GM19463 (cell line): ENCODE measurements around the gene MBD5.

Source experiments
- ATAC-seq: cut with Tn5 transposase; IDR thresholded peaks from one replicate; pipeline ENCODE4 v1.9.1; 2021; ENCODE audit warnings: mild to moderate bottlenecking, moderate library complexity; ENCODE audit not compliant: unreplicated experiment

The MBD5 gene

DNA sequence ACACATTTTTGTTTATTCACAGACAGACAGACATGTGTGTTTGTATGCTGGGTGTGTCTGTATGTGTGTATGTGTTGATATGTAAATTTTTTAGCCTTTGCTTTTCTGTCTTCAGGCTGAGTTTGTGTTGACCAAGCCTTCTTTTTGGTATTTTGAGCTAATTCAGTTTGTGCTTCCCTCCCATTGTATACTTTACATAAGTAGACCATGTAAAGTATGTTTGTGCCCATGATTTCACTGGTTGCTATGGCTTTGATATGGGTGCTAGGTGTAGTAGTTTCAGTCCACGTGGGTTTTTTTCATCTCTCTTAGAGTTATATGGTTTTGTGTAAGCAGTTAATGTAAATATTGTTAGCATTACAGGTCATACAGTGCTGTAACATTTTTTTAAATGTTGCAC, 494.2 kb downstream of the MBD5 start:
- no peak for ATAC-seq

DNA sequence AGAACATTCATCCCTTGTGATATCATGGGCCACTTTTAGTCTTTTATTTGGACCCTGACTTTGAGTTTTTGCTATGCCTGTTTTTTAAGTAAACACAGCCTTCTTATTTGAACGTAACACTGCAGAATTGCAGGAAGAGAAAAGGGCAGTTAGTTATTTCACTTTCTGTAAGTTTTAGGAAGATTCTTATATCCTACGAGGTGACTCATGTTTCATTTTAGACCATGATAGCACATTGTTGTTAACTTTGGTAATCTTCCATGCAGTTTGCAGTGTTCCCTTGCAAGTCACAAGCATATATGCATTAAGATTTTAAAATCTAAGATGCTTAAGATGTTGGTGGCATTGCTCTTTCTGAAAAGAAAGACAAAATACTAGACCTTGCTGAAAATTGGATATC, 495.1 kb downstream of the MBD5 start:
- ATAC-seq, result no peak

DNA sequence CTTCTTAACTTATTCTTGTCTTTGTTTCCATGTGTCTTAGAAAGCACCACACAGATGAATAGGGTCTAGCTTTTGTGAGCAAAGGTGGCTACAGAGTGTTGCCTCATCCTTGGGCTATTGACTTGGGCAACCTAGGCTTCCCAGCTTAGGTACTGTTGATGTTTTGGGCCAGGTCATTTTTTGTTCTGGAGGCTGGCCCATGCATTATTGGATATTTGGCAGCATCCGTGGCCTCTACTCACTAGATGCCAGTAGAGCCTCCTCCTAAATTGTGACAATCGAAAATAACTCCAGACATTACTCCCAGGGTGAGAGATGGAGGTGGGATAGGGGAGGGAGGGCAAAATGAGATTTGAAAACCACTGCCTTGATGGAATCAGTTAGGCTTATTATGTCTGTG, 496.4 kb downstream of the MBD5 start:
- no peak for ATAC-seq

DNA sequence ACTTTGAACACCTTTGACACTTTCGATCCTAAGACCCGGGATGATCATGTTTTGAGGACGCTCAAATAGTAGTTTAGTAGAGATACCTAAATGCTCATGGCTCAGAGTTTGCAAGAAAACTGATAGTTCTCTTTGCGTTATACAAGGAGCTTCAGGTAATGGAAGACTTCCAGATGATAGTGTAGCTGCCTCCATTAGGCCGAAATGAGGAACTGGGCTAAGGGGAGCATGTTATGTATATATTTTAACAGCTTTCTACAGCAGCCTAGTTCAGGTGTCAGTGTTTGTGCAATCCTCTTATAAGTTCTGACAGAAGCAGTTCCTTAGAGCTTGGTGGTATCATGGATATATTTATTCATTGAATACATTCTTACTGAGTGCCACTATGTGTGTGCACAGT, 496.9 kb downstream of the MBD5 start:
- no peak for ATAC-seq

DNA sequence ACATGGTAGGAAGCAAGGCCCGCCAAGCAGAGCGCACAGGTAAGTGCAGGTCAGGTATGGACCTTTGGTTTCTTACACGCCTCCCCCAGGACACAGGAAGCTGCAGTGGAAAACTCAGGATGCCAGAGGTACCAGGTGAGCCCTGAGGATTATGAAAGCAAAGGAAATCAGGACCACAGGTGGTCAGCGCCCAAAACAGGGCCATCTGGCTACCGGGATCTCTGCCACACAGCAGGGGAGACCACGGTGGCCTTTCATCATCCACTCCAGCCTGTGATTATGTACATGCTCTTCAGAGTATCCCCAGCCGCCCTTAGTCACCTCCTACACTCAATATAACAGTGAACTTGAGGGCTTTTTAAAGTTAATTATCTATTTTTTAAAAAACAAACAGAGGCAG, 498.1 kb downstream of the MBD5 start:
- ATAC-seq, result no peak

DNA sequence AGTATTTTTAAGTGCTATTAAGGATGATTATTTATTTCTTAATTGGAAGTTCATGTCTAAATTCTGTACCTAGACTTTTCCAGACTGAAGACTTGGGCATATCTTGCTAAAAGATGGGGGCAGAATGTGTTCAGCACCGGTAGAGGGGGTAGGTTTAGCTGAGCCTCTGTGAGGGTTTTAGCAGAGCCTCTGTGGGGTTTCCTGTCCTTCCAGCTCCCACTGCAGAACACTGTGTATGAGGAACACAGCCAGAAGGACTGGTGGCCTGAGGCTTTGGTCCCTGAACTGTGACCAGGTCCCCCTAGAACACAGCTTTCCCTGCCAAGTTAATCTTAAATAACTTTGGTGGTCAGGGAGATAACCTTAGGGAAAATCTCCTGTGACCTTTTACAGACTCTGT, 500.3 kb downstream of the MBD5 start:
- ATAC-seq, result no peak

DNA sequence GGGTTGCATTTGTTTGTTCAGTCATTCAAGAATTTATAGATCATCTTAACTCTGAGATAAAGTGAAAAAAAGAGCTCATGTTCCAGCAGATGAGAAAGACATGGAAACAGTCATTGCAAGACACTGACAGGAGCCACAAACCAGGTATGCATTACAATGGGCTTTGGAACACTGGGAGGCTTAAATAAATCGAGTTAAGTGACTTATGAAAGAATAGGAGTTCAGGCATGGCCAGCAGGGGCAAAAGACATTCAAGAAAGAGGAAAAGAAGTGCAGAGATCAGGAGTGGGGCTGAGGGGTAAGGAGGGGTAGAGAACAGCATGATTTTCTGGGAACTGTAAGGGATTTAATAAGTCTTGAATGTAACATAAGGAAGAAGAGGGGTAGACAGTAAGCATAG, 502.4 kb downstream of the MBD5 start:
- no peak for ATAC-seq

DNA sequence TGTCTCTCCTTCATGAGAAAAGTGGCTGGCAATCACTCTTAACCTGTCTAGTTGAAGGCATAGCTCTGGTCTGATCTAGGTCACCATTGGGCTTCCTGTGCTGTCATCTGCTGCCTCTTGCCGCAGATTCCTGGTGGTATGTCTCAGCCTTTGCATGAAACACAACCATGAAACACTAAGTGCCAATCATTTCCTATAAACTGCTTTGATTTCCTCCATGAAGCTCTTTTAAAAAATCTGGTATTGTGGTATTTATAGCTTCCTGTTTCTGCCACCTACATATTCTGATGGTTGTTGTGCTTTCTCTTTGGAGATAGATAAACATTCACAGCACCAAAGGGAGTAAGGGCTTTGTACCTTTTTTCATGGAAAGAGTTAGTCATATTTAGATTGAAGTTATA, 503.6 kb downstream of the MBD5 start:
- no peak for ATAC-seq

DNA sequence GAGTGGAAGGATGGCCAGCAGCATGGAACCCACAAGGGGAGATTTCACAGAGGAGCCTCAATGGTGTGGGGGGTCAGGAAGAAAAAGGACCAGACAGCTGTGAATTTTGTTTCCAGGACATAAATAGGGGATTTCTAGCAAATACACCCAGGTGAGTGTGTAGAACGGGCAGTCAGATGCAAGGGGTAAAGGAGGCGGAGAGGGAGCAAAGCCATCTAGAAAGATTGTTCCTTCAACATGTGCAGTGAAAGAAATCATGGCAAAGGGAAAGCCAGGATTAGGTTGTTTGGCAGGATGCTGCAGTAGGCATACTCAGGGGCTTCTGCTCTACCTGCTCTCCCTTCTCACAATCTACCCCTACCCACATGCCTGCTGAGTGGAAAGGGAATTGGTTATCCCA, 504.2 kb downstream of the MBD5 start:
- no peak for ATAC-seq

DNA sequence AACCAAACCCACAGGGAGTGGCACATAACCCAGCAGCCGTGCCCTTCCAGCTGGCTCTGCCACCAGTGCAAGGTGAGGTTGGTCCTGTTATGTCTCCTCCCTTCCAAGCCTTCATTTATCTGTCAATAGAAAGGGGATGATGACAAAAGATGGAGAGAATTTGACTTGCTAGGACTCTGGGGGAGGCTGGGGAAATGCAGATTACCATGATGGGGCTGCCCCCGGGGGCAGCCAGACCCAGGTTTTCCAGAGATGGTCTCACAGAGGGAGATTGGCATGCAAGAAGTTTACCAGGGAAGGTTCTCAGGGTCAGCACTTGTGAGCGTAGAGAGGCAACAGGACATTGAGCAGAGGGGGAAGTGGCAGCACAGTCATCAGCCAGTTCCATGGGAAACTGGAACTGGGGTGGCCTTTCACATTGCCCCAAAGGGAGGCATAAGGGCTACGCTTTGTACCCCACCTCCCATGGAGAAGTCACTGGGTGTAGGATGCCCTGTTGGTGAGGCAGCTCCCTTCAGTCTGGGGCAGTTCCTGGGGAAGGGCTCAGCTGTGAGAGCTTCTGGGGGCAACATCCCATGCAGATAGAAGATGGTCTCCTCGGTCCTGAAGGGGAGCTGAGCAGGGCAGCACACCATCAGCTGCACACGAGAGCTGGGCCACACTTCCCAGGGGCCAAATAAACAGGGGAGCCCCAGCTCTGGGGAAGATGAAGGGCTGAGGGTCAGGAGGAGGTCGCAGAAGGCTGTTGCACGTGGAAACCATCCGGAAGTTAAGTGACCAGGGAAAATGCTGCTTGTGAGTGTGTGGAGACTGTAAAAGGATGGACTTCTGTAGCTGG, 505.8 kb downstream of the MBD5 start:
- no peak for ATAC-seq

DNA sequence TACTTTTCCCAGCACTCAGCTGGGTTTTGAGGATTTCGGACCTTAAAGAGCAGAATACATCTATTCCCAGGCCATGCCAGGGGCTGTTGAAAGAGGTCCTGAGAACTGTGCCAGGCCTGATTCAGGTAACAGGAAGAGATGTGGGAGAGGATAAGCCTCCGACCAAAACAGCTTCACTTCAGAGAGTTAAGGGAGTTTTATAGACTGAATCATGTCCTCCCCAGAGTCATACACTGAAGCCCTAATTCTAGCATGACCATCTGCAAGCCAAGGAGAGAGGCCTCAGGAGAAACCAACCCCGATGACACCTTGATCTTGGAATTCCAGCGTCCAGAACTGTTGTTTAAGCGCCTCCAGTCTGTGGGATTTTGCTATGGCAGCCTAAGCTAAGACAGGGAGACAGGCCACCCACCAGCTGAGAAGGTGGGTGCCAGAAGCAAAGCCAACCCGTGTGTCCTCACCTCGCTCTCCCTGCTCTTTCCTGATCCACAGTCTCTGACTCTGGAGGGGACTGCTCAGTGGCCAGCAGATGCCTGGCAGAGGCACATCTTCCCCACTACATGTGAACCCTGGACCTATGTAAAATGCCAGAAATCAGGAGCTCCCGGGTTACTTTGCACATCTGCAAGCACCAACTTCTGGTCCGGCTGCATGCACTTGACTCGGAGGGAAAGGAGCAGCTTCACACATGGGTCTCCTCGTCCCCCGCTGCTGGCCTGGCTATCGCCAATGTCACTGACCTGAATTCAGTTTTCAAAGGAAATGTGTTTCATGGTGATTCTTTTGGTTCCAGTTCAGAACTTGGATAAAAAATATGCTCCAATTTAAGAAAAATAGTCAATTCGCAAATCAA, 506.8 kb downstream of the MBD5 start:
- no peak for ATAC-seq

DNA sequence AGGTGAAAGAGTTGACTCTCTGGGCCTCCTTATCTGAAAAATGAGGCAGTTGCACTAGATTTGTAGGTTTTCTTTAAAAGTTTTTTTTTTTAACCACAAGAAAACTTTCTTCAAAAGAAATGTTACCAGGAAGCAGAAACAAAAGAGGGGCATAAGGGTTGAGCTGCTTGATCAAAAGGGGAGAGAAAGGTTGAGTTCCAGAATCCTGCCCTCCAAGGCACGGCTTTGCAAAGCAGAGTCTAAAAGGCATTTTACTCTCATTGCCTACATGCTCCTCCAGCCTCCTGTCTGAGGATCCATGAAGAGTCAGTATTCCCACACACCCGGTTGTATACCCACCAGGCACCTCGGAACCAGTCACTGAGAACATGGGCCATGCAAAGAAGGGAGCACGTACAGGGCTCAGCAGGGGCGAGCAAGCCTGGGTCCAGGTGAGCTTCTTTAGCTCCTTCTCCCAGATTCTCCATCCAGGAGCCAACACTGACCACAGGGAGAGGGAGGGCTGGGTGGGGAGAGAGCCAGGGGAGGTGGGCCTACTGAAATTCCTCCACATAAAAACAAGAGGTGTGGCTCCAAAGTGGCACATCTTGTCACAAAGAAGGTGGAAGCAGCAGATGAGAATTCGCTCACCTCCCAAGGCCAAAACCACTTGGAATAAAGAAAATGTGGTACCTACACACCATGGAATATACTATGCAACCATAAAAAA, 507.6 kb downstream of the MBD5 start:
- ATAC-seq, result no peak

DNA sequence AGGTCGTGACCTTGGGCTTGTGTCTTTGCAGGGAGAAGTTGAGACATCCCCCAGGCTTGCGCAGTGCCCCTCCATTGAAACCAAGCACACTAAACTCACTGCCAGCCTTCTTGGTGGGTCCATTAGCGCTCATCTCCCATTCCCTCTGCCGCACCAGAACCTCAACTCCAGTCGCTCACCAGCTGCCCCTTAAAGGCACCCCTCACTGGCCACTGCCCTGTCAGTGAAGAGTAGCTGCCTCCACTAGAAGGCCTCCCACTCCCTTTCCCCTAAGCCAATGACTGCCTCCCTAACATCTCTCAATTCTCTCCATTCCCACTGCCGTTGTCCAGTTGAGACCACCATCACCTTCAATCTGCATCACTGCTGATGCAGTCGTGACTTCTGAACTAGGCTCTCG, 508.9 kb downstream of the MBD5 start:
- no peak for ATAC-seq

DNA sequence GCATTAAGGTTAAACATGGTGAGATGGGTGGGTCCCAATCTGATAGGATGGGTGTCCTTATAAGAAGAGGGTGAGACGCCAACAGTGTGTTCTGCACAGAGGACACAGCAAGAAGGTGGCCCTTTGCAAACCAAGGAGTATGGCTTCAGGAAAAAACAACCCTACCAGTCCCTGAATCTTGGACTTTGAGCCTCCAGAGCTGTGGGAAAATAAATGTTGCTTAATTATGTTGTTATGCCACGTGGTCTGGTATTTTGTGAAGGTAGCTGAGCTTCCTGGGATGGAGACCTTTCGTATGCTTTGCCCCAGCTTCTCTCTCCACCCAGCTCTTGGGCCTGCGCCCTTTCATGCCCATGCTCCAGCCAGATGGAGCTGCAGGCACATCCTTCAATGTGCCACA, 509.5 kb downstream of the MBD5 start:
- ATAC-seq, result no peak

DNA sequence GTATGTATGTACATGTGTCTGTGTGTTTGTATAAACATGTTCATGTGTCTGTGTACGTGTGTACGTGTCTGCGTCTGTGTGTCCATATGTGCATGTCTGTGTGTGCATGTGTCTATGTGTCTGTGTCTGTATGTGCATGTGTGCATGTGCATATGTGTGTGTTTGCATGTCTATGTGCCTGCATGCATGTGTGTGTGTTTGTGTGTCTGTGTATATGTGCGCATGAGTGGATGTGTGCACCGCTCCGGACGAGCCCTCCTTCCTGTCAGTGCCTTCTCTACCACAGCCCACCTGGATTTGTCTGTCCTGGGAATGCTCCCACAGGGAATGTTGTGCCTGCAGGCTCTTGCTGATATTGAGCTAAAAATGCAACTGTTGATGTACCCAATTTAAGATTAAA, 510.3 kb downstream of the MBD5 start:
- no peak for ATAC-seq

DNA sequence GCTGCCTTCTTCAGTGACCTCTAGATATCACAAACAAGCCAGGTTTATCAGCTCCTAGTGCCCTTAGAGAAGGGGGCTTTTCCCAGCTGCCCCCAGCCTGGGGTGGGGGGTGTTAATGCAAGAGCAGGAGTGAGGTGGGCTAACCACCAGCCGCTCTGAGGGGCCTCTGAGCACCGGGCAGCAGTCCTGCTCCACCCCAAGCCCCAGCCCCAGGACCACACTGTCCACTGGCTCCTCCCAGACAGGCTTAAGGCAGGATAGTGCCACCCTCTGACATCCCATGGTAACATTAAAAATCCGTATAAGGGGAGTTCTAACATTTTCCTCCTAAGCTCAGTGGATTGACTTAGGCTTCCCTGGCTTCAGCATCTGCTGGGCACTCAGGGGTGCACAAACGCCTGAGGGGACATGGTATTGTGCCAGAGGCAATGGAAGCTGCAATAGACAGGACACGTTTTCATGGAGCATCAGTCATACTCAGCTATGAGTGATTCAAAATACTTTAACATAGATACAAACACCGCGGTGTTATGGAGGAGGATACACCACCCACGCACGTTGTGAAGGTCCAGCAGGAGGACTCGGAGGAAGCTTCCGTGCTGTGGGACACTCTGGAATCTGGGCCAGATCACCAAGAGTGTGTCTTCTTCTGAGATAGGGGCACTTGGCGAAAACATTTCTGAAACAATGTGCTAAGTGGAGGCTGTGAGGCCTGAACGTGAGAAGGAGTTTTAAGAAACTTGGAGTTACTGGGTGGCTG, 511.0 kb downstream of the MBD5 start:
- ATAC-seq, result no peak

DNA sequence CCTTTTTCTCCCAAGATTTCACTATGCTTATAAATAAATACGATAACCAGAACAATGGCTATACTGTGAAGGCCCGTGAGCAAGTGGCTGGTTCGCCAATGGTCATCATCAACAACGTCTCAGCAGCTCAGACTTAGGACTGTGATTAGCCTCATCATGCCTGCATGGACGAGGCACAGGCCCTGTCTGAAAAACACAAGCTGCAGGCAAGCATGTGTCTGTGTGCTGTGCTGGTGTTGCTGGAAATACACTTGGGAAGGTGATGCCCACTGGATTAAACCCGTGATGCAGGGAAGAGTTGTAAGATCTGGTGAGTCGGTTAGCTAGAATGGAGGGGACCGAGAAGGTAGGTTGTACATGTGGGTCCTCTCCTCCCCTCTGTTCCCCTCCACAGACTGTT, 512.1 kb downstream of the MBD5 start:
- no peak for ATAC-seq

DNA sequence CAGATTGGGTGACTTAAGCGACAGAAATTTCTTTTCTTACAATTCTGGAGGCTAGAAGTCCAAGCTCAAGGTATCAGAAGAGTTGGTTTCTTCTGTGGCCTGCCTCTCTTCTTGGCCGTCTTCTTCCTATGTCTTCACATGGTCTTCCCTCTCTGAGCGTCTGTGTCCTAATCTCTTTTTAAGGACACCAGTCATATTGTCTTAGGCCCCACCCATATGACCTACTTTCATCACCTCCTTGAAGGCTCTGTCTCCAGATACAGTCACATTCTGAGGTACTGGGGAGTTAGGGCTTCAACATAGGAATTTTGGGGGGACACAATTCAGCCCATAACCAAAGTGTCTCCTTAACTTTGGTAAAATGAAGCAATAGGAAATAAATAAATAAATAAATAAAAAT, 512.8 kb downstream of the MBD5 start:
- no peak for ATAC-seq

DNA sequence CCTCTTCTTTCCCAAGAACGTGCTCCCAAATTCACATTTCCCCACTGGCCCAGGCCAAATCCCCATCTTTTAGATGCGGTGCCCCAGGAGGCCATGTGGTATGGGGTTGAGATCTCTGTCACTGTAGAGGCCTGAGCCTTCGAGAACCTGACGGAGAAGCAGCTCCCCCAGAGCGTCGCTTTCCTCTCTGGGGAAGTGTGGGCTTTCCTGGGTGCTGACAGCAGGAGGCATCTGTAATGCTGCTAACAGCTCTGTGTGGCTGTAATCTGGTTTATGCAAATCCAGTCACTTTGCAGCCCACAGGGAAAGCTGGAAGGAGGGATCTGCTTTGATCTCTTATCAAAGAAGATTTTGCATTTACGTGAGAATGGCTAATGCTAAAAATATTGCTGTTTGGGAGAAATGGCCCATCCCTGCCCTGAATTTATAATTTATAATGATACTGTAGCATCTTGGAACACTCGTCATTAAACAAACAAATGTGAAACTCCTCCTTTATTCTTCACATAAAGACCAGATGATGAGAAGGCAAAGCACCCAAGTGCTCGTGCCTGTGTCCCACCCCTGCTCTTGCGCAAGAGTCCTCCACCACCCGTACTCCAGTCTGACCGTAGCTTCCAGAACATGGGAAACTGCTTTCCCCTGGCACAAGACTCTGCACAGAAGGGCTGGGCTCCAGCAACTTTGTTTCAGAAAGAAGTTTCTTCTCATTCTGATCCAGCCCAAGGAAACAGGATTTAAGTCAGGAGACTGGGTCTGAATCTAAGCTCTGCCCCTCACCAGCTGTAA, 513.7 kb downstream of the MBD5 start:
- no peak for ATAC-seq

DNA sequence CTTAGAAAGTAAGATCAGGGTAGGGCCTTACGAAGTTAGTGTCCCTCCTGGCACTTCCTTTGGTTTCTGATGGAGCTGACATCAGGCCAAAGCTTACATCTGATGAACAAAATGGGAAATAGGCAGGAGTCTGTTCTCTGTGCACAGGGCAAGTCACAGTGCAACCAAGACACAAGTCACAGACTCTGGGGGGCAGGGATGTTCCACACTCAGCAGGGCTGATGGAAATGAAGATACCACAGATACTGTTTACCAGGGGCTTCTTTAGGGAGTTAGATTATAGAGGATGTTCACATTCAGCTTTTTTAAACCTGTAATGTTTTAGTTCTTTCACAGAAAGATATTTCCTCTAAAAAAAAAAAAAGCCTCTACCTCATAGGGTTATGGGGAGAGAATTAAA, 517.5 kb downstream of the MBD5 start:
- no peak for ATAC-seq
